Skeletal muscle cell (primary cell): Measurements from ENCODE around the gene INMT.

Experiments
- DNase-seq: peaks from one replicate; pipeline ENCODE4 v3.0.0-alpha.2; 2010; ENCODE audit warnings: low read depth
- H3K4me3 ChIP-seq: 2 replicates; pipeline ENCODE4 v1.5.1; 2011; ENCODE audit warnings: low read depth, mild to moderate bottlenecking, control low read depth, low read length, moderate library complexity

The INMT gene

GRCh38 chr7:30800785-30801252 is 48.9 kb downstream of the INMT start:
- peak; percentile 57 for DNase-seq
- H3K4me3 ChIP-seq = no peak overlapping the region

GRCh38 chr7:30802812-30803211 is 50.9 kb downstream of the INMT start:
- no peak for DNase-seq
- H3K4me3 ChIP-seq = no peak overlapping the region

DNA sequence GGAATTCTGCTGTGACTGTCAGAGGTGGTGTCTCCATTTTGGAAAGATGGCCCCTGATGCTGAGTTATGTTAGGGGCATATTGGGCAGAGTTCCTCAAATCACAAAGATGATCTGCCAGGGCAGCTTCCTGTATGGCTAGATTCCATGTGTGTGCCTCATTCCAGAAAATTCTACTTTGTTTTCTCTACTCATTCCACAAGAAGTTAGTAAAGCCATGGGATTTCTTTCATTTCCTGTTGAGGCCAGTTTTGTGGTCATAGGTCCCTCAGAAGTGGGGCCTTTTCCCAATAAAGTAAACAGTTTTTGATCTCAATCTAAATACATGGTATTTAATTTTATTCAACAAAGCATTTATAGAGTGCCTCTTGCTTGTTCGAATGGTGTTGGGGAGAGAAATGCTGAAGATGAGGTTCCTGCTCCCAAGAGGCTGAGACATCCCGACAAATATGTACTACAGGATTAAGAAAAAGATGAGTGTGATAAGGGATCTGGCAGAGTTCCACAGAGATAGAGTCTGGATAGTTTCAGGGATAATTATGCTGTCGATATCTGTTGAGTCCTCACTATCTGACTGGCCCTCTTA is 52.2 kb downstream of the INMT start:
- DNase-seq = peak; percentile 71
- H3K4me3 ChIP-seq = no peak overlapping the region

DNA sequence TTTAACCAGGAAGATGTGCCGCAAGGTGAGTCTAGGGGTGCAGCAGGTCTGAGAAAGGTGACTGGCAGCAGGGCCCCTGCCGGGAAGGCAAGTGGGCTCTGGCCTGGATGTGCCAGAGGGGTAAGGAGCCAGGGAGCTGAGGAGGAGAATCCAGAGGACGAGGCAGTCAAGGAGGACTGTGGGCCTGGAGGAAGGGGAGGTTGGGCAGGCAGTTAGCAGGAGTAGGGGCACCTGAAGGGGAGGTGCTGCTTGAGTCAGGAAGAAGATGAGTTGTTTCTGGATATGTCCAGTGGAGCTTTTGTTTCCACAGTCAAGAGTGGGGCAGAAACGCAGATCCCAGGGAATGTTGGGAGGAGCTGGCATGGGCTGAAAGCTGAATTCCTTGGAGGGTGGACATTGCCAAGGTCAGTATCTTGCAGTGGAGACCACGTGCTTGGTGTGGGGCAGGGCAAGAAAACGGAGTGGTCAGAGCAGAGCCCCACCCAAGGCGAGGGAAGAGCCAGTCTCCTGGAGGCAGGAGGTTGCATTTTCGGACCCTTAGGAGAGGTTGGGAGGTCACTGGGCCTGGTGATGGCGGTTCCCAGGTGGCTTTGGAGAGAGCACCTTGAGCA is 53.3 kb downstream of the INMT start:
- no peak for DNase-seq
- no peak overlapping the region for H3K4me3 ChIP-seq

DNA sequence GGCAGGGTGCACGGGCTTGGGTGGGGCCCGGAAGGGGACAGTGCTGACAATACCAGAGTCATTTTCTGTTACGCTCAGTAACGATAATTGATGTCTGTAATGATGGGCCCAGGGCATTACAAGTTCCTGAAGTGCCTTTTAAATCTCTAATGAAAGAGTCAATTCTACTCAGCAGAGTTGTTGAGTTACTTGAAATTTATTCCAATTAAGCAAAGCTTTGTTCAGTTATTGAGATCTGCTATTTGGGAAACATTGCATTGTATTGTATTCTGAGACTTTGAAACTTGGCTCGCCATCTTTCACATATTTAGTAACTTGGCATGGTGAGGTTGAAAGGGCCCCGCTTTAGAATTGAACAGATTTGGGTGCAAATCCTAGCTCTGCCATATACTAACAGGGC is 54.0 kb downstream of the INMT start:
- DNase-seq = no peak
- no peak overlapping the region for H3K4me3 ChIP-seq
